HepG2 (cell line): ENCODE data around the gene HOXD4. TPM values are rescaled to one million over a fixed set of nuclear protein-coding genes. Genes with fewer than 3 reads are reported as not detected.

Source experiments
- ATAC-seq: fragments of 200-7000 bp; cut with Tn5 transposase; 3 replicates; pipeline ENCODE4 v1.9.1; 2020; ENCODE audit warnings: mild to moderate bottlenecking, moderate library complexity
- BruUV-seq: library from RNA; stranded (reverse); fragments of 400-500 nt; replicated peaks from 2 replicates; lab custom pipeline; 2021; lab: Mats Ljungman, UMichigan
- CTCF ChIA-PET: fragments of 300-600 bp; formaldehyde crosslinking; extraction: SDS; loops from one replicate; lab custom pipeline; 2021; ENCODE audit warnings: low total read pairs, inconsistent platforms, low intra/inter-chr PET ratio; lab: Yijun Ruan, JAX
- POLR2A ChIA-PET: fragments of 350-600 bp; sonication (Branson Sonifier 250); formaldehyde crosslinking; loops from one replicate; lab custom pipeline; 2020; ENCODE audit warnings: antibody characterized with exemption, inconsistent platforms; lab: Yijun Ruan, JAX
- DNase-seq: peaks from one replicate; pipeline ENCODE4 v3.0.0-alpha.2; 2015; ENCODE audit warnings: low spot score
- FAIRE-seq: peaks from 3 replicates; lab custom pipeline; 2011; peaks lifted over from hg19 to GRCh38; lab: Jason Lieb, UNC
- H2AFZ ChIP-seq: one replicate; pipeline ENCODE4 v1.6.1; 2011; ENCODE audit warnings: low read length, inconsistent platforms
- H3K27ac ChIP-seq: fragments of 300-600 bp; 3 replicates; pipeline ENCODE4 v1.8.0; 2011; ENCODE audit warnings: mixed run types, mild to moderate bottlenecking, mixed read lengths, low read length, inconsistent platforms; ENCODE audit not compliant: insufficient read depth; ENCODE audit errors: extremely low read length
- H3K27me3 ChIP-seq, 2 experiments: fragments of 200-600 bp in 1 of 2; 2 replicates in 1 of 2; 3 replicates in 1 of 2; pipeline versions ENCODE4 v1.6.0 to v1.8.0; 2011; ENCODE audit warnings: low read length in 2 of 2, mild to moderate bottlenecking in 2 of 2, moderate library complexity in 2 of 2, inconsistent platforms in 1 of 2; ENCODE audit not compliant: insufficient read depth in 2 of 2, control insufficient read depth in 1 of 2
- H3K36me3 ChIP-seq, 2 experiments: fragments of 200-600 bp in 1 of 2; replicated peaks in 1 of 2; 2 replicates in 1 of 2; 3 replicates in 1 of 2; pipeline versions ENCODE4 v1.5.1 to v1.8.0; 2011; ENCODE audit warnings: low read length in 2 of 2, inconsistent platforms in 1 of 2; ENCODE audit not compliant: insufficient read depth in 2 of 2, control insufficient read depth in 1 of 2
- H3K4me1 ChIP-seq: 2 replicates; pipeline ENCODE4 v1.5.1; 2012; ENCODE audit warnings: low read length, inconsistent platforms; ENCODE audit not compliant: insufficient read depth
- H3K4me2 ChIP-seq: 2 replicates; pipeline ENCODE4 v1.6.0; 2011; ENCODE audit warnings: low read depth, low read length, inconsistent platforms
- H3K4me3 ChIP-seq, 3 experiments: fragments of 200-600 bp in 1 of 3; sonication (generic), shearing (Covaris generic) in 1 of 3; replicated peaks in 1 of 3; 2 replicates each; pipeline ENCODE4 v1.5.1; 2011 to 2016; ENCODE audit warnings: low read length in 3 of 3, inconsistent platforms in 2 of 3, low read depth in 2 of 3, mild to moderate bottlenecking in 2 of 3, control low read depth in 1 of 3, mixed read lengths in 1 of 3; ENCODE audit not compliant: insufficient read depth in 1 of 3
- H3K79me2 ChIP-seq: one replicate; pipeline ENCODE4 v1.6.1; 2011; ENCODE audit warnings: low read length, inconsistent platforms; ENCODE audit not compliant: insufficient read depth
- H3K9ac ChIP-seq: 2 replicates; pipeline ENCODE4 v1.6.0; 2011; ENCODE audit warnings: mild to moderate bottlenecking, low read depth, low read length, inconsistent platforms; ENCODE audit not compliant: insufficient read depth
- H3K9me3 ChIP-seq: 2 replicates; pipeline ENCODE4 v1.5.1; 2012; ENCODE audit warnings: mild to moderate bottlenecking, low read length
- H4K20me1 ChIP-seq: 2 replicates; pipeline ENCODE4 v1.6.0; 2011; ENCODE audit warnings: inconsistent platforms, mild to moderate bottlenecking, low read length, moderate library complexity; ENCODE audit not compliant: insufficient read depth
- ARID4A ChIP-seq: sonication (generic); formaldehyde crosslinking; IDR thresholded peaks from 2 replicates; pipeline ENCODE4 v1.5.0; 2020; ENCODE audit warnings: mild to moderate bottlenecking, missing genetic modification reagents, borderline replicate concordance
- CC2D1A ChIP-seq: sonication (generic); formaldehyde crosslinking; IDR thresholded peaks from 2 replicates; pipeline ENCODE4 v1.8.1; 2023; ENCODE audit warnings: mild to moderate bottlenecking, missing genetic modification reagents
- EEA1 ChIP-seq: sonication (generic); formaldehyde crosslinking; IDR thresholded peaks from 2 replicates; pipeline ENCODE4 v1.5.1; 2020; ENCODE audit warnings: mild to moderate bottlenecking, missing genetic modification reagents, borderline replicate concordance
- HDAC1 ChIP-seq: sonication (generic); formaldehyde crosslinking; IDR thresholded peaks from 2 replicates; pipeline ENCODE4 v1.5.1; 2020; ENCODE audit warnings: mild to moderate bottlenecking, missing genetic modification reagents
- NR3C1 ChIP-seq: sonication (generic); formaldehyde crosslinking; IDR thresholded peaks from 2 replicates; pipeline ENCODE4 v1.4.0; 2020; ENCODE audit warnings: missing genetic modification reagents
- ZNF20 ChIP-seq: sonication (generic); formaldehyde crosslinking; IDR thresholded peaks from 2 replicates; pipeline ENCODE4 v1.4.0; 2020; ENCODE audit warnings: mild to moderate bottlenecking, moderate library complexity, missing genetic modification reagents
- ZNF616 ChIP-seq: sonication (generic); formaldehyde crosslinking; IDR thresholded peaks from 2 replicates; pipeline ENCODE4 v1.5.0; 2020; ENCODE audit warnings: low read depth, mild to moderate bottlenecking, missing genetic modification reagents
- WGBS: methylation state at CpG from one replicate; pipeline ENCODE4 v1.1.6; 2017; ENCODE audit warnings: low lambda C conversion rate; 5-methylcytosine and 5-hydroxymethylcytosine counted together
- in situ Hi-C: cut with HindIII; loops from 2 replicates; pipeline ENCODE4 v1.10.0; 2017; ENCODE audit warnings: low pct_unique_long_range_greater_than_20kb; ENCODE audit not compliant: extremely low pct_ligation_motif_present
- intact Hi-C: fragments of 100-400 bp; cut with micrococcal nuclease; formaldehyde crosslinking; loops from one replicate; pipeline ENCODE4 v1.10.0; 2022; ENCODE audit not compliant: unreplicated experiment
- polyA plus RNA-seq, 8 experiments: library from polyadenylated mRNA; depleted of rRNA in 3 of 8; stranded (reverse) in 7 of 8; unstranded in 1 of 8; fragments of >200 nt; fragmentation: Illumina TruSeq in 4 of 8; extraction: Trizol in 4 of 8; gene quantifications; 2 replicates each; pipeline versions ENCODE4 v1.2.1 to v1.2.3, GENCODE V29; 2011 to 2016; ENCODE audit warnings: low read depth in 4 of 8, missing spikeins in 1 of 8, mixed read lengths in 1 of 8; ENCODE audit not compliant: insufficient read depth in 1 of 8
- total RNA-seq, 5 experiments: library from RNA; depleted of rRNA; stranded (reverse); fragments of >200 nt; fragmentation: Illumina TruSeq; extraction: Trizol; gene quantifications; 2 replicates each; pipeline ENCODE4 v1.2.3, GENCODE V29; 2016; ENCODE audit warnings: low read depth in 1 of 5
- TF ChIP-seq, protein P1 (sequence below): IDR thresholded peaks from 2 replicates; pipeline ENCODE4 v1.6.1; 2012; ENCODE audit warnings: low read depth, low read length, improper control_type of control experiment
- TF ChIP-seq, protein P2 (sequence below): fragments of 450-650 bp; IDR thresholded peaks from 2 replicates; pipeline ENCODE4 v1.6.1; 2017; ENCODE audit warnings: mild to moderate bottlenecking

Gene HOXD4
- total and polyA plus RNA-seq, 2 of the 13 experiments (the other 11 are each of a cell fraction or from before 2014, with no cell fraction given), result not detected

- TF ChIP-seq, protein P1, sequence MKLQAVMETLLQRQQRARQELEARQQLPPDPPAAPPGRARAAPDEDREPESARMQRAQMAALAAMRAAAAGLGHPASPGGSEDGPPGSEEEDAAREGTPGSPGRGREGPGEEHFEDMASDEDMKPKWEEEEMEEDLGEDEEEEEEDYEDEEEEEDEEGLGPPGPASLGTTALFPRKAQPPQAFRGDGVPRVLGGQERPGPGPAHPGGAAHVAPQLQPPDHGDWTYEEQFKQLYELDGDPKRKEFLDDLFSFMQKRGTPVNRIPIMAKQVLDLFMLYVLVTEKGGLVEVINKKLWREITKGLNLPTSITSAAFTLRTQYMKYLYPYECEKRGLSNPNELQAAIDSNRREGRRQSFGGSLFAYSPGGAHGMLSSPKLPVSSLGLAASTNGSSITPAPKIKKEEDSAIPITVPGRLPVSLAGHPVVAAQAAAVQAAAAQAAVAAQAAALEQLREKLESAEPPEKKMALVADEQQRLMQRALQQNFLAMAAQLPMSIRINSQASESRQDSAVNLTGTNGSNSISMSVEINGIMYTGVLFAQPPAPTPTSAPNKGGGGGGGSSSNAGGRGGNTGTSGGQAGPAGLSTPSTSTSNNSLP, result peak; percentile 80
- TF ChIP-seq ZNF616 (no peak), HDAC1 (CRISPR knock-in tag) (no peak; the same call in none of the 2 replicates)
- TF ChIP-seq, protein P2, sequence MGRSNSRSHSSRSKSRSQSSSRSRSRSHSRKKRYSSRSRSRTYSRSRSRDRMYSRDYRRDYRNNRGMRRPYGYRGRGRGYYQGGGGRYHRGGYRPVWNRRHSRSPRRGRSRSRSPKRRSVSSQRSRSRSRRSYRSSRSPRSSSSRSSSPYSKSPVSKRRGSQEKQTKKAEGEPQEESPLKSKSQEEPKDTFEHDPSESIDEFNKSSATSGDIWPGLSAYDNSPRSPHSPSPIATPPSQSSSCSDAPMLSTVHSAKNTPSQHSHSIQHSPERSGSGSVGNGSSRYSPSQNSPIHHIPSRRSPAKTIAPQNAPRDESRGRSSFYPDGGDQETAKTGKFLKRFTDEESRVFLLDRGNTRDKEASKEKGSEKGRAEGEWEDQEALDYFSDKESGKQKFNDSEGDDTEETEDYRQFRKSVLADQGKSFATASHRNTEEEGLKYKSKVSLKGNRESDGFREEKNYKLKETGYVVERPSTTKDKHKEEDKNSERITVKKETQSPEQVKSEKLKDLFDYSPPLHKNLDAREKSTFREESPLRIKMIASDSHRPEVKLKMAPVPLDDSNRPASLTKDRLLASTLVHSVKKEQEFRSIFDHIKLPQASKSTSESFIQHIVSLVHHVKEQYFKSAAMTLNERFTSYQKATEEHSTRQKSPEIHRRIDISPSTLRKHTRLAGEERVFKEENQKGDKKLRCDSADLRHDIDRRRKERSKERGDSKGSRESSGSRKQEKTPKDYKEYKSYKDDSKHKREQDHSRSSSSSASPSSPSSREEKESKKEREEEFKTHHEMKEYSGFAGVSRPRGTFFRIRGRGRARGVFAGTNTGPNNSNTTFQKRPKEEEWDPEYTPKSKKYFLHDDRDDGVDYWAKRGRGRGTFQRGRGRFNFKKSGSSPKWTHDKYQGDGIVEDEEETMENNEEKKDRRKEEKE, result no peak
These were observed 36.0 kb downstream of the HOXD4 start (continued) for GRCh38 chr2:176187200-176187898.

DNA sequence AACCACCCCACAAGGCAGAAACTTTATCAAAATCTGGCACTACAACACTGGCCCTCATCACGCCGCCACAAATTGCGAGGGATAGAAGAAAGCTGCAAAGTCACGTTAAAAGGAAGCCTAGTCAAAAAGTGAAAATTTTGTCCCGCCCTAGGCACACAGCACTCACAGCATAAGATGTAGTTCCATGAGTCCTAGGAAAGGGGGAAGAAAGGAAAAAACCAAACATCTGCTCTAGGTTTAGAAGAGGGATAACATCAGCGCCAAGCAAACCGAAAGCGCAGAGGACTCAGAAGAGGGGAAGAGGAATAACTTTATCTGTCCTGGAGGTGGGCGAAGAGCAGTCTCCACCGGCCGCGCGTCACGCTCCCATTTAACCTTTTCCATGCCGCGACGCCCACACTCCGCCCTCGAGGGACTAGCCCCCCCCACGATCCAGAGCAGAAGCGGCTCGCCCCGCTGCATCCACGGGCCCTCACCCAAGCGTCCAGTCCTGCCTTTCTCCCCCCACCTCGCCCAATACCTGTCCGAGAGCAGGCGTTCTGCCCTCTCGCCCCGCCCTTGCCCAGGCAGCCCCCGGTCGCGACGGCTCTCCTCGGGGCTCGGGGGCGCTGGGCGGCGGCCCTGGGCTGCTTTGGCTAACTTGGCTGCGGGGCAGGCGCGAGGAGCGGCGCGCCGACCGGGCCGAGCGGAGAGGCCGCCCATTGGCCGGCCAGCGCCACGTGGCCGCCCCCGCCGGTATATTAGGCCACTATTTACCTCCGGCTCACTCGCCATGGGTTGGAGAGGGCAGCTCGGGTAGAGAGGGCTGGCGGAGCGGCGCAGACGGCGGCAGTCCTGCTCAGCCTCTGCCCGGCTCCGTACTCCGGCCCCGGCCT, 36.8 kb downstream of the HOXD4 start, which contains the start of gene HOXD1:
Gene HOXD1, plus strand, starts transcription at position 770 of the 875 bp plus-strand sequence. CDS start 134 bp downstream, outside the sequence.
- peak within 1 kb of the TSS; percentile 89 for H3K4me2 ChIP-seq
- CTCF ChIA-PET, result no interaction called here
- POLR2A ChIA-PET, result interaction anchor here (0.9 to 3.4 kb wide), 6 partner anchors 13 to 1150 kb away, joined by 3 to 21 read pairs (median 4); partner anchors contain the start of genes HNRNPA3 and MTX2
- H3K79me2 ChIP-seq, result peaks cover 27% of the 10 kb centered on the region
- FAIRE-seq (no peak), ATAC-seq (peak; percentile 85), DNase-seq (peak; percentile 71)
- H3K4me1 ChIP-seq, result peaks cover 91% of the 10 kb centered on the region
- BruUV-seq, result no TSS peak
- H4K20me1 ChIP-seq, result no peaks in the 10 kb centered on the region
- peaks cover 0 to 5% of the 10 kb centered on the region in 2 experiments; a peak in 1 of 5 replicates for H3K27me3 ChIP-seq
- in situ Hi-C loops, result no loop called here
- H3K4me3 ChIP-seq, result peak within 1 kb of the TSS; percentile 59 to 72 (median 68)
- intact Hi-C loops, result loop anchor here (5.0 kb wide), 1 partner anchor 79 kb away; the partner anchor contains the start of gene MTX2
- H3K9ac ChIP-seq, result peak within 1 kb of the TSS; percentile 78
- WGBS, result 42% methylated on average over 56 of the region's 68 CpGs
- peak within 1 kb of the TSS; percentile 38 for H2AFZ ChIP-seq
- H3K36me3 ChIP-seq, result 0 out of 5 replicates have a peak, but pooled peaks cover 0 to 2% of the 10 kb centered on the region in 2 experiments
- H3K9me3 ChIP-seq, result no peaks in the 10 kb centered on the region
- peak within 1 kb of the TSS; percentile 85 for H3K27ac ChIP-seq
- TF ChIP-seq ZNF20 (CRISPR knock-in tag) (no peak), ARID4A (CRISPR knock-in tag) (peak; percentile 35; the same call in 1 of the 2 replicates), NR3C1 (CRISPR knock-in tag) (no peak), EEA1 (CRISPR knock-in tag) (peak; percentile 56; the same call in 1 of the 2 replicates), CC2D1A (0 out of 2 replicates have a peak, but pooled peaks have one; percentile 13)
